Stimulated activated CD4-positive, alpha-beta T cell treated with anti-CD3 and anti-CD28 coated beads, Interleukin-15, amount 100 ng/mL, for 24 hours (primary cell): Measurements from ENCODE around the gene NLK.
"Not testable (repeated sequence)": the region's sequence is repeated elsewhere in the genome, so short reads cannot be mapped to it uniquely, and the experiment has no call there.

ENCODE experiments used
- DNase-seq: peaks from one replicate; pipeline ENCODE4 v3.0.0-alpha.2; 2020

NLK gene

DNA sequence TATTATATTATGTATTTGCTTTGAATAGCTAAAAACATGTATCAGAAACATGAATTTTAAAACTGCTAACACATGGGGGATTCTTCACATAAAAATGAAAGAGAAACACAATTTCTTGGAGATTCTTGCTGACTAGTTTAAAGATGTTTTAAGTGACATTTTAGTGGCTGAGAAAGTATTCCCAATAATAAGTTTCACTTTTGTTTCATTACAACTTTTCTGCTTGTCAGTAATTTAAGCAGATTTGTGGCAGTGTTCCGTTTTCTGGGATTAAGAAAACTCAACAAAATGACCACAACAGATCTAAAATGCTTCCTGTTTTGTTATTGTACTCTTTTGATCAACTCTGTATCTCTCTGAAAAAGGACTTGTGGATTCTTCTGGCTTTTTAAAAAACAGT lies 75.9 kb downstream of the NLK start:
- DNase-seq = no peak

DNA sequence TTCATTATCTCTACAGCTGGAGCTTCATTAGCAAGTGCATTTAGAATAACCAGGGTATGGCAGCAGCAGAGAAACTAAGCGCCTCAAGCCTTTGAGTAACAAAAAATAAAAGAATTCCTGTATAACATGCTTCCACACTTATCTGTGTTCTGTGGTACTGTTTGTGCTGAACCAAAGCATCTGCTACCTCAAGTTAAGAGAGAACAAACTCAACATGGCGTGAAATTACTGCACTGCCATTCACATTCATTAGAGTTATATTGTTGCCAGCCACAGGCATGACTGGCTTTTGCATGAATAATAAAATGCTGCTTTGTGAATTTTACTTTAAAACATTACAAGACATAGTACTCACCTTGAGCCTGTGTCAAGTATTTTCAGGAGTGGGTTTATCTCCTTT lies 76.6 kb downstream of the NLK start:
- DNase-seq = no peak

DNA sequence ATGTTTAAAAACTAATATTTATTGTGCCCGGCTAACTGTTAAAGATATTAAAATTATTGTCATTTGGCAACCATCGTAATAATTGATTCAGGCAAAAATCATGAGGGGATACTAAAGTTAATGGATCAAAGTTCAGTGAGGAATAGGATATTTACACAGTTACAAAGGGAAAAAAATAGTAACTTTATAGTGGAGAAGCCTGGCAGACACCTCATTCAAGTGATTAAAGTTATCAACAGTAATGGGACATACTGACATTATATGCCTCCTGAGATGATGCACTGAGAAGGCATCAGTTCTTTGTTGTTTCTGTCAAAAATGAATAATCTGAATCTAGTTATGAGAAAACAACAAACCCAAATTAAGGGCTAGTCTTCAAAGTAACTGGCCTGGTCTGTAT lies 77.1 kb downstream of the NLK start:
- no peak for DNase-seq

DNA sequence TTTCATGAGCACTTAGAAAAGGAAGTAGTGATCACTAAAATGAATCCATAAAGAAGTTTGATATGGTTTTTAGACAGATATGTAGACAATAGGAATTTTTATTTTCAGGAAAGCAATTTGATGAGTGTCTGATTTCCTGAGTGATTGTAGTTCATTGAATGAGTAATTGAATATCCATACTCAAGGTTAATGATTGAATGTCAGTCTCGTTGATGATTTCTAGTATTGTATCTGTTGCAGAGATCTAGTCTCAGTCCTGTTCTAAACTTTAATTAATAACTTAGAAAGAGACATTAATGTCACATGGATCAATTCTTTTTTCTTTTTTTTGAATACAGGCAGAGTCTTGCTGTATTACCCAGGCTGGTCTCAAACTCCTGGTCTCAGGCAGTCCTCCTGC lies 78.3 kb downstream of the NLK start:
- DNase-seq = no peak

DNA sequence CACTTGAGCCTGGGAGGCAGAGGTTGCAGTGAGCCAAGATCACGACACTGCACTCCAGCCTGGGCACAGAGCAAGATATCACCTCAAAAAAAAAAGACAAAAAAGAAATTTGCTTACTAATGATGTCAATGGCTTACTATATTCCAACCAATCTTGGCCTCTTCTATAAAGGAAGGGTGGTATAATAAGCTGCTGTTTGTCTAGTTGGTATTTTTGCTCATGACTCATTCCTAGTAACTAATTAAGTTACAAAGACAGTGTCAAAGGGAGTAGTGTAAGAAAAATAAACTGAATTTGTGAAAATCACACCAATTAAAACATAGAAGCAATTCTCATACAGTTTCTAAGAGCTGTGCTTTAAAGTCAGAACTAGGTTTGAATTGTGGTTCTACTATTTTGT lies 82.5 kb downstream of the NLK start:
- DNase-seq = no peak

DNA sequence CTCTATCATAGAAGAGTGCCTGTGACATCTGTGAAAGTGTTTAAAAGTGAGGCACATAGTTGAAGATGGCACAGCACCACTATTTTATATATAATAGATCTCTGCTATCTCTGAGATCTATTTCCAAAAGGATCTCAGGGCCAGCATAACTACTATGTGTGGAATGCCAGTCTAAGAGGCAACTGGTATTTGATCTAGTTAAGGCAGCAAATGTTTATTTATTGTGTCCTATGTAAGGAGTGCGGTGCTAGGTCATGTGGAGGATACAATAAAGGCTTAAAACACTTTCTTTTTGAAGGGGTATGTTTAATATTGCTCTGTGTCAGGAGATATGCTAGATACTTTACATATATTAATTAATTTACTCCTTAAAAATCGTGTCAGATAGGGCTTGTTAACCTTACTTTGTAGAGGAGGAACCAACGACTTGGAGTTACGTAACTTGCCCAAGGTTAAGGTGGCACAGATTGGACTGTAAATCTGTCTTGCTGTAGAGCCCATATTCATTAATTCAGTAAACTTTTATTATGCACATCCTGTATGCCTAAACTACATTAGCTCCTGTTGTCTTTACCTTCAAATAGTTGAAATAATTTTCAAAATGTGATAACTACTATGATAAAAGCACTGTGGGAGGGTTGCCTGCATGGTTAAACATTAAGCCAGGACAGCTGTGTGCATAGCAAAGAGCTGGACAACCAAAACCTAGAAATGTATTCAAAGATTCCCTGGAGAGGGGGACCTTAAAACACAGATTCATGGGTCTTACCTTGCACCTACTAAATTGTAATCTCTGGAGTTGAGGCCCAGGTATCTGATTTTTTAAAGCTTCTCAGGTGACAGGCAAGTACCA lies 83.3 kb downstream of the NLK start:
- no peak for DNase-seq

DNA sequence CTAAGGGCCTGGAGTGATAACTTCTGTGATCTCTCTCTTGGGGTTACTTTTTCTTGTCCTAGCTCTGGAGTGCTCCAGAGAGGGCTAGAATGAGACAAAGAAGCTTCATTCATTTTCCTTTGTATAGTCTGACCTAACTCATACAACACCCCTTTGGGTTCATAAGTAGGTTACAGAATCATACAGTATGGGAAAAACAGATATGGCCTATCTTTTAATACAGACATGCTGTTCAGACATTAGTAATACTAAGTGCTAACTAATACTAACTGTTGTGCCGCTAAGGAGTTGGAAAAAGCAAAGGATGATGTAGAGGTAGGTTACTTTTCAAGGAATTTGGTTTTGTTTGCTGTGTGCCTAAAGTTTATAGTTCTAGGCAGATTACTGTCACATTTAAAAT lies 84.7 kb downstream of the NLK start:
- no peak for DNase-seq

DNA sequence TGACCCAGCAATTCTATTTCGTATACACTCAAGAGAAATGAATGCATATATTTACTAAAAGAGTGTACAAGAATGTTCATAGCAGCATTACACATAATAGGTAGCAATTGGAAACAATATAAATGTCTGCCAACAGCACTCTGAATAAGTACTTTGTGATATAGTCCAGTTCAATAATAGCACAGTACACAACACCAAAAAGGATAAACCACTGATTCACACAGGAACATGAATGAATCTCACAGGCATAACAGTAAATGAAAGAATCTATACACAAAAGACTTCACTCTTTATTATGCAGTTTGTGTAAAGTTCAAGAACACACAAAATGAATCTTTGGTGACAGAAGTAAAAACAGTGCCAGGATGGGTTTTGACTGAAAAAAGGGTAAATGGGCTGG lies 86.3 kb downstream of the NLK start:
- DNase-seq = no peak

DNA sequence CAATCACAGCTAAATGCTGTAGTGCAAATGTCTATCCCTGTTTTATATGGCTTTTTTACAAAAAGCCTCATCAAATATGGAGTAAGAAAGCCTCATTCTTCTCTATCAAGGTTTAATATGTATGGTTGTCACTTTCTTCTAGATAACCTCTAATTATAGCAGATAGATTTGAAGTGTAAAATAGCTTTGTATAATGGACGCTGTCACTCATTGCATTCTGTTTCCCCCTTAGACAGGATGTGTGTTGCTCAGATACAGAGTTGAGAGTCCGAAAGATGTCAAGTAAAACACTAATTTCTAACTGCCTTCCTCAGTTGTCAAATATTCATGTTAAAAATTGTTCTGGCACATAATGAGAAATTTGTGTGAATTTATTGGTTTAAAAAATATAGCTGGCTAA lies 88.0 kb downstream of the NLK start:
- no peak for DNase-seq

DNA sequence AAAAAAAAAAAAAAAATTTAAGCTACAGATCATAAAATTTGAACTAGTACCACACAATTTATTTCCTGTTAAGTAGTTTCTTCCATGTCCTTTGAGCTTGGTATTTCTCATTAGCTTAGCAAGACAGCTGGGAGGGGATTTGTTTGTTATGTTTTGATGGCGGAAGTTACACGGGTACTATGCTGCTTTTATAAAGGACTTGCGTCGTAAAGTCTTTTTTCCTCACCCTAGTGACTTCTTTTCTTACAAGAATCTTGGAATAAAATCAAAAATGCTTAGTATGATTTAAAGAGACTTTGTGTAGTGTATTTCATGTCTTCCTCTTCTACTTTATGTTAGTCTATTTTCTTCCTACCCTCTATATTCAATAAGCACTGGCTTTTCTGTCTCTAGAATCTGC lies 89.1 kb downstream of the NLK start:
- no peak for DNase-seq

DNA sequence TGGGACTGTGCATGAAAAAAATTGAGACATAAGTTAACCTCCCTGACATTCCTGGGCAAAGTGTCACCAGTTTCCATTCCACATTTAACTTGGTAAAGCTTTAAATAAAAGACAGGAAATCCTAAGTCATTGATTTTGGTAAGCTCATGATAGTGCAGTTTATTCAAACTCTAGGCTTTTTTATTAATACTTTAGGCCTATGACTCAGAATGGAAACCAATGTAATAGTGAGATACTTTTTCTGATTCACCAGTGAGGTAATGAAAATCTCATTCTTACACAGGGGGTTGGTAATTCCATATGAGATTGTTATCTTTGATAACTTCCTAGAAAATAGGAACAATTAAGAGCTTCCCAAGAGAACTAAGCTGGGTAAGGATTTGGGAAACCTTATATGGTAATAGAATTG lies 91.1 kb downstream of the NLK start:
- no peak for DNase-seq

DNA sequence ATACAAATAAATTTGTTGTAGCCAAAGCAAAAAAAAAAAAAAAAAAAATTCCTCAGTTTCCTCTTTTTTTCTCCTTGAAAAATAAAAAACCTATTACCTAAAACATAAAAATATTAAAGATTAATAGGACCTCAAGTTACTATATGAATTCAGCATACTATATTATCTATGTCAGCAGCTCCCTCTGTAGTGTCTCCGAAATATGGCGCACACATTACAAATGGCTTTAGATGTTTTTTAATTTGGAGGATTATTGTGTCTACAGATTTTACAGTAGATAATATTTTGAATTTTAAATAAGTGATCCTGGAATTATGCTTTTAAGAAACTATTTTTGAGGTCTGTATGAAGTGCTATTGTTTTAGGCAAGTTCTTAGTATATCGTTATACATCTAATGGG lies 94.4 kb downstream of the NLK start:
- DNase-seq = no peak

DNA sequence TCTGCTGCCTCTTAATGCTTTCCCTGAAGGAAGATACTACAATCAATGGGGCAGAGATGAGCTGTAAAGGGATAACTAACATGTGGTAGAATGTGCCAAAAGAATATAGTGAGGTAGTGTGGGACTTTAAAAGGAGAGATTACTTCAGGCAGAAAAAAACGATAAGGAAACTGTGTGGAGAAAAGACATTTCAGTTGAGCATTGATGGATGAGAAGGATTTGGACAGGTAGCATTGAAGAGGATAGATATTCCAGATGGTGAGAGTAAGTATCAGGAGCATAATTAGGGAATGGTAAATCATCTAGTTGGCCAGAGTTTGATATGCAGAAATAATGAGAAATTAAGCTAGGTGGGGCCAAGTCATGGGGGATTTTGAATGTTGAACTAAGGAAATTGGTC lies 97.3 kb downstream of the NLK start:
- DNase-seq = no peak

DNA sequence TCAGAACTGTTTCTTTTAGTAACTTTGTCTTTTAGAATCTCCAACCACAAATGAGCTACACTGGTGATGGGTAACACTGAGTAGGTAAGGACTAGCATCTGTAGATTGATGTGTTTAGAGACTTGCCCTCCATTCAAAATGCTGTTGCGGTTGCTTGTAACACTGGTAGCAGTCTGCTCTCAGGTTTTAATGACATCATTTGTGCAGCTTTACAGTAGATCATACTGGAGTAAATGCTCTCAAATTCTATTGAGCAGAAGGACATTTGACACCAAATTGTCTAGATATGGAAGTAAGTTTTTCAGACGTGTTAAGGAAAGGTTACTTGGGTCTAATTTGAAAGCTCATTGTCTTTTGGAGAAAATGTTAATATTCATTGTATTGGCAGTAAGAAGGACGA lies 98.8 kb downstream of the NLK start:
- DNase-seq = no peak

DNA sequence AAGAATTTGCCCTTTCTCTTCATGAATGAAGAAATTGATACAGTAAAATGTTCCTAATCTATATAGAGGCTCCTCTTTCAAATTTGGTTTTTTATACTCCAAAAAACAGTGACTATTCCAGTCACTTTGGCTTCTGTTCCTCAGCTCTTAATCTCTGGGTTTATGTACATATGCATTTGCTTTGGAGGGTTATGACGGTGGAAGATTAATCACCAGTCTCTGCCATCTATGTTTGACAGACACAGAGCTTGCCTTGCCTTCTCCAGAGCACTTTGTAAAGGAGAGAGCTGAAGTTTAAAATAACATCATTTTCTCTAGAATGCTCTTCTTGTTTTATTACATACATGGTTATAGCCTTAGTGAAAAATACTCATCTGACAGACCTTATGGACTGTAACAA lies 99.3 kb downstream of the NLK start:
- DNase-seq = no peak

DNA sequence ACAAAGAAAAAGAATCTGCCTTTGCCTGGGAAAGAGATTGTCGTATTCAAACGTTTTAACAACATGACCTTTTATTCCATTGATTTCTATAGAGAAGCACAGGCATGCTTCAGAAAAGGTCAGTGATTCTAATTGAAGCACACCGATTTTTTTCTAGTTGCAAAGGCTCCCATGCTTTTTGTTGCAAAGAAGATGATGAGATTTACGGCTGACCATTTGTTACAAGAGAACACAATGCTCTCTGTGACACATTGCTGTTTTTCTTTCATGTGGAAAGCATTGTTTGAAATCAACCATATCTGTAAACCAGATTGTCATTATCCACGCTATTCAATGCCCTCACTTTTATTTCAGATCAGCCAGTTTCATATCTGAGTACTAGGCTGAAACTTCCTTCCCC lies 99.8 kb downstream of the NLK start:
- no peak for DNase-seq

DNA sequence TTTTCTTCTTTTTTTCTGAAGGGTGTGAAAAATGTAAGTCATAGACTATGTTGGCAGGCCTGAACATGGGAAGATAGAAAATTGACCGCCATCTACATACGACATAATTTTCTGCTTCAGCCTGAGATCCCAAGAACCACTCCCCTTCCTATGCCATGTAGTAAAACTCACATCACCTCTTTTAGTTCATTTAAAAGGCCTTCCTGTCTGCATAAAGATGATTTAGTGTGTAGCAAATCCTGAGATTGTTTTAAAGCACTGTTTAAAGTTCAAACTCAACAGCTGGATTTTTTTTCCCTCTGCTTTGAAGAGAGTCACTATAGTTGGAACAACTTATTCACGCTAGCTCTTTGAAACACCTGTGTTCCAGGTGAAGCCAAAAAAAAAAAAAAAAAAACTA lies 101.5 kb downstream of the NLK start:
- DNase-seq = no peak

DNA sequence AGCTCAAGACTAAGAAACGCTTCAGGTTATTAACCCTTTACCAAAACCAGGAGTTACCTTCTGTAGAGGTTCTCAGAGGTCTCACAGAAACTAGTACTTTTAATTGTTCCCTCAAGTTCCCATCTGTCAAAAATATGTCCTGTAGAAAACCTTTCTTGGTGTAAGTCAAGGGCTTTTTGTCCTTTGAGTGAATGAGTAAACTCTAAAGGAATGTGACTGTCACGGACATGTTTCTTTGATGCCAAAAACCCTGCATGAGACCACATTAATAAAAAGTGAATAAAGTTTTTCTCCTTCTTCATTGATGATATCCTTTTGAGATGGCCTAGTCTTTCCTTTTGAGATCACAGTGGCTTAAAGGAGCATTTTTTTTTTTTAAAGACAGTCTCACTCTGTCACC lies 102.9 kb downstream of the NLK start:
- DNase-seq = no peak

DNA sequence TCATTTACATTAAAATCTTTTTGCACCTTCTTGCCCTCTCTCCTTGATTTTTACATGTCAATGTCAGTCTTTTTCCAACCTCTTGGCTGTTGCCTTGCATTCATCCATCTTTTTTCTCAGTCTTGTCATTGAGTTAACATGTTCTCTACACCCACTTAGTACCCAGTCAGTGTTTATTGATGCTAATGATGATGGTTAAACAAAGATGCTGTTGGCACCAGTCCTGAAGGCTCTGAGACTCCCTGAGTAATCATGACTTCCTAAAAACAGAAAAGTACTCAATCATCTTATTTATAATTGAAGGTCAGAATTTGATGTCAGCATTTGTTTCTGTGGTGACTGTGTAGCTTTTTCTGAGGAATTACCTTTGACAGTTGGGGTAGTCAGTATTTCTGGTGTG lies 104.5 kb downstream of the NLK start:
- no peak for DNase-seq

DNA sequence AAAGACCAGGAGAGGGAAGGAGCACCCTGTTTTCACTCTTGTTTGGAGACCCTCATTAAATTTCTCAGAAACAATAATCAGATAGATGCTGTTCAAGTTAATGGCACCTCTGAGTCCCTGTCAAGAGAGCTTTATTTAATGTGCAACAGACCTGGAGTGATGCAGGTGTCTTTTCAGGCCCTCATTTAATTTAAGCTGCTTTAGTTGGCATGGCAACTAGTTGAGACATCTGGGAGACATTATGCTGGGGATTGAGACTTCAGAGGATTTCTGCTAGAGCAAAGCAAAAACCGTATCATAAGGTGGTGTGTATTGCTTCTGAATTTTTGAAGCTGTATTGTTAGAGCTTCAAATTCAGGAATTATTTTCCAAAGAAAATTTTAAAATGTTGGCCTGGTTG lies 108.5 kb downstream of the NLK start:
- DNase-seq = no peak

DNA sequence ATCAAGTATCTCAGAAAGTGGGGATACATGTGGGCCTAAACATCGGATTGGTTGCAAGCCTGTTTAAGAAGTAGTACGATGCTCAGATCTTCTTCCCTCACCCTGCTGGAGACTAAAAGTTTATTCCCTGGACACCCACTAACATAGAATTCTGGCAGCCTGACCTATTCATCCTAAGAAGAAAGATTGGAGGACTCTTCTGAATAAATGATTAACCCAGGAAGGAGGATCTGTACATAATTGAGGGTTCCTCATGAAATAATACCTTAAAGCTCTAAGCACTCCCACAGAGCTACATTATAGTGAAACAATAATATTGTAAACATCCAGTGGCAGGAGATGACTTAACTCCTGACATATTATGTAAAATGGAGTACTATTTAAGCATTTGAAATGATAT lies 111.7 kb downstream of the NLK start:
- no peak for DNase-seq

DNA sequence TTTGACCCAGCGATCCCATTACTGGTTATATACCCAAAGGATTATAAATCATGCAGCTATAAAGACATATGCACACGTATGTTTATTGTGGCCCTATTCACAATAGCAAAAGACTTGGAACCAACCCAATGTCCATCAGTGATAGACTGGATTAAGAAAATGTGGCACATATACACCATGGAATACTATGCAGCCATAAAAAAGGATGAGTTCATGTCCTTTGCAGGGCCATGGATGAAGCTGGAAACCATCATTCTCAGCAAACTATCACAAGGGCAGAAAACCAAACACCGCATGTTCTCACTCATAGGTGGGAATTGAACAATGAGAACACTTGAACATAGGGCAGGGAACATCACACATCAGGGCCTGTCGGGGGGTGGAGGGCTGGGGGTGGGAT lies 112.9 kb downstream of the NLK start:
- DNase-seq = not testable (repeated sequence)

DNA sequence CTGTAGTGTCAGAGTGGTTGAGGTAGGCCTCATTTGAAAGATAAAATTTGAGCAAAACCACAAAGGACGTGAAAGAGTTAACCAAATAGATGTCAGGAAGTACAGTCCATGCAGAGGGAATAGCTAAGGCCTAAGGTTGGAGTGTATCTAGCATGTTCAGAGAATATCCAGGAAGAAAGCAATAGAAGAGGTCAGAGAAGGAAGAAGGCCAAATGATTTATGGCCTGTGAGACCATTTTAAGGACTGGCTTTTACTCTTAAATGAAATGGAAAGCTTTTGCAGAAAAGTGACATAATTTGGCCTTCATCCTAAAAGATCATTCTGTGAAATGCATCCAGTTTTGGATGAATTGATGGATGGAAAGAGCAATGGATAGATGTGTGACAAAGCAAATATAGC lies 116.5 kb downstream of the NLK start:
- no peak for DNase-seq

DNA sequence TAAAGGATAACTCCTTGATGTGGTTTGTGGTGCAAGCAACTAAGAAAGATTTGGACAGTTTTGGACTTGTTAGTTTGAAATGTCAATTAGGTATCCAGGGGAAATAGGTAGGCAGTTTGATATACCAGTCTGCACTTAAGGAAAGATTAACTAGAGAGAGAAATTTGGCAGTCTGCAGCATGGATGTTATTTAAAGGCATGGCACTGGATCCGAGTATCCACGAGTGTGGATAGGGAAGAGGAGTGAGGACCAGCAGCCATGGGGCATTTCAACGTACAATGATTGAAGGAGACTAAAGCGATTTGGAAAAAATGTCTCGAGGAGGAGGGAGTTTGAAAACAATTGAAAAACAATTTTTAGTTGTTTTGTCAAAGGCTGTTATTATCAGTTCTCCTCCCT lies 117.4 kb downstream of the NLK start:
- DNase-seq = no peak

DNA sequence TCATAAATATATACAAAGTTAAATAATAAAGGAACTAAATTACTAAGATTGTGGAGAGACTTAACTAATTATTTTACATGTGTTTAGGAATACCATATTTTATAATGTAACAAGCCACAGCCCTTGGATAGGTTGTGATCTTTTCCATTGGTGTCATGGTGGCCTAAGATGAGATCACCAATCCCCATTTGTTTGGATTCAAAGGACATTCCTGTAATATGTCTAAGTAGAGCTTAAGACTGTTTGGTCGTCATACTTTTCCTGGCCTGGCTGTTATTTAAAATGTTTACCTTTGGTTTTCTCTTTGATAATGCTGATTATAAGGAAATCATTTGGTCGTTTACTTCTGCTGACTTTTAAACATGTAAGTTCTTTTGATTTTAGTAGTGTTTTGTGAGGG lies 118.1 kb downstream of the NLK start:
- DNase-seq = no peak

DNA sequence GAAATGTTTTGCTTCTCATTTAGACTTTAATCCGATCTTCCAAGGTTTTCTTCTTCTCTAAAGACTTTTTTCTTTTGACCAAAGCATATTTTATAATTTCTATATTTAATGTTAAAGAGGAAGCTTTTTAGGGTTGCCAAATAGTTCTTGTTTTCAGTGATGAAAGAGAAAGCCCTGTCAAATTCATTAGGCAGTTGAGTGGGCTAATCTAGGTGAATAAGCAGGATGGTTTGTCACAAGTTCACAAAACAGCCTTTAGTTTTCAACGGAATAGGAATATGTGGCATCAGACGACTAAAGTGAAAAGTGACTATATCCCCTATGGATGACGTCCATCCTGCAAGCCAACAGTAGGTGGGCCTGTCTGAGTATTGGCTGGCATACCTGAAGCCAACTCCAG lies 118.8 kb downstream of the NLK start:
- DNase-seq = no peak
